HuH-7.5 (cell line): Measurements from ENCODE around the gene PFN3.
A peak's percentile ranks its signal among the peaks of the same experiment; 100 is the strongest.
"Not testable (repeated sequence)": the region's sequence is repeated elsewhere in the genome, so short reads cannot be mapped to it uniquely, and the experiment has no call there.

Source experiments
- DNase-seq: peaks from one replicate; pipeline ENCODE4 v3.0.0; 2011; ENCODE audit warnings: low spot score

Gene PFN3

DNA sequence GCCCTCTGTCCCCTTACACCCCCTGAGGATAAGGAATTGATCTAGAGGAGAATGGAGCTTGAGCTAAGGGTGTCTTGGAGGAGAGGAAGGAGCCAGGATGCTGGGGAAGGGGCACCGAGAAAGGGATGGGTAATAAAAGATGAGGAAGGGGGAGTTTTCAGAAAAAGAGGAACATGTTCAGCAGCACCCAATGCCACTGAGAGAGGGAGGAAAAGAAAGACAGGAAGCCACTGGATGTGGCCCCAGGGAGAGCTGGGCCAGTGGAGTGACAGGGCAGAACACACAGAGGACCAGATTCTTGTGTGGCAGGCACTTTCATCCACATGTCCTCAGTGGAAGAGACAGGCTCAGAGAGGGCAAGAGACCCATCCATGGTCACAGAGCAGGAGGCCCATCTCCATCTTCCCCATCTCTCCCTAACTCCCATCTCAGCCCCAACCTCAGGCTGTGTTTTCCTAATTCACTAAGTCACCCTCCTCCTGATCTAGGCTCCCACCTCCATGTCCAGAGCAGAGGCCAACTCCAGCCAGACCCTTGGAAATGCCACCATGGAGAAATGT, 7.2 kb downstream of the PFN3 start:
- no peak for DNase-seq

DNA sequence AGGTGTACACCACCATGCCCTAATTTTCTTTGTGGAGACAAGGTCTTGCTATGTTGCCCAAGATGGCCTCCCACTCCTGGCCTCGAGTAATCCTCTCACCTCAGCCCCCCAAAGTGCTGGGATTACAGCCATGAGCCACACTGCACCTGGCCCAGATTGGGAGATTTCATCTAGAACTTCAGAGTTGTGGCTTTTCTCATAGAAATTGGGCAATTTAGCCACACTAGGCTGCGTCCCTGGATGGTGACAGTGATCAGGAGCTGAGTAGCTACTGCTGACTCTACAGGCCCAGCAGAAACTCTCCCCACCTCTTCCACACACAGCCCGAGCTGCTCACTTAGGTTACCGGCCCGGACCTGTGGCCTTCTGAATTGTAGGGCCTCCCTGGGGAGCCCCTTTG, 7.7 kb downstream of the PFN3 start:
- DNase-seq = no peak

GRCh38 chr5:177390363-177391300, 9.8 kb downstream of the PFN3 start:
- peak; percentile 99 for DNase-seq

DNA sequence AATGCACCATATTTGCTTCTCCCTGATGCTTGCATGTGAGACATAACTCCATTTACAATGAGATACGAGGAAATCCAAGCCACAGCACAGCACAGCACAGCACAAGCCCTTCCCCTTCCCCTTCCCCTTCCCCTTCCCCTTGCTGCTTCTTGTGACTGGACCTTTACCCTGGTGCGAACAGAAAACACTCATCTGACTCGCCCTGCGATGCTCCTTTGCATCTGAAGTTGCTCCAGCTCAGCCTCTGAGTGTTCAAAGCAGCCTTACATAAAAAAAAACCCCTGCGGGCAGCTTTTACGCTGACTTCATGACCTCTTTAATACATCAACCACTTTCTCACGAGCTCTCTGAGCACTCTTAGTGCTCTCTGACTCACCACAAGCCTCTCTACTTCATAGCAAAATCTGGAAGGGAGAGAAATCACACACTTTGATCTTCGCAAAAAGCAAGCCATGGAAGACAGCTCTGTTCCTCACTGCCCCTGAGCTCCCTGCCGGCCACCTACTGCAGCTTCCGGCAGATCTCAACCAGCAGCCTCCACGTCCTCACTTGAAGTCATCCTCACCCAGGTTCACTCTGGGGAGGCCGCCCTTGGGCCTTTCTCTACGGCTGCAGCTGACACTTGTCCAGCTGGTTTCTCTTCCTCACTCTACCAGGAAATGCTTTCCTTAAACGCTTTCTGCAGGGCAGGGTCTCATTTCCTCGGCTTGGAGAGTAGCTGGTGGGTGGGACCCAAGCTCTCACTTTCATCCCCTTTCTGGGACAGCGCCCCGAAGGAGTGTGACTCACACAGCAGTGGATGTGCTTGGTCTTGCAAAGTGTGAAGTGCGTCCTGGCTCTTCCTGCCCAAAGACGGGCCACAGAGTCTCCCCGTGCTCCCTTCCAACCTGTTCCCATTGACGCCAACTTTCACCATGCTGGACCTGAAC, 11.0 kb downstream of the PFN3 start:
- DNase-seq = no peak

GRCh38 chr5:177388521-177389052, 11.9 kb downstream of the PFN3 start:
- no peak for DNase-seq

DNA sequence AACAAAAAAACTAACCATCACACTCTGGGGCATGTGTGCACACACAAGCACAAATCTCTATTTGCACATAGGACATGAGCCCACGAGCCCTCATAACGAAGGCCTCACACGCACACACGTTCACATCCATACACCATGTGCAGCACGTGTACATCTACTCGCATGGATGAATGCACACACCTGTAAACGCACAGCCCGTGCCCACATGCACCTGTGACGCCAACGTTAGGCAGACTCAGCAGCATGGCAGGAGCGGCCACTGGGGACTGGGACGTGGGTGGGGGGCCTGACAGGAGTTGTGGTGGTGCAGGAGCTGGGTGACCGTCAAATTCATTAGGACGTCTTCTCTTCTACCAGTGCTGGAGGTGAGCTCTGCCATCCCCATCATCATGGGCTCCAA, 13.1 kb downstream of the PFN3 start:
- no peak for DNase-seq

DNA sequence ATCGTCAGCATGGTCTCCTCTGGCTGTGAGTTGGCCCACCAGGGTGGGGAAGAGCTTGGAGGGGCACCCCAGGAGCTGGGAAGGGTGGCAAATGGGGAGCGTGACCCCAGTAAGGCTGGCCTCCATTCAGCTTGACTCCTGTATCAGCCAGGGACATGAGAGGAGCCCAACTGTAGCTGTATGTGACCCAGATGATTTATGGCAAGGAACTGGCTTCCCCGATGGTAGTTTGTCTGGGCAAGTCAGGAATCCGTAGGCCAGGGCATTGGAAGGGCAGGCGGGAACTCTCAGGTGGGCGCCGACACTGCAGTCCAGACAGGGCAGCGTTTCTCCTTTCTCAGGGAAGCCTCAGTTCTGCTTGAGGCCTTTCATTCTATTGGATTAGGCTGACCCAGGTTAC, 13.9 kb downstream of the PFN3 start:
- DNase-seq = no peak

- DNase-seq = no peak
Observed at GRCh38 chr5:177385720-177386119, 14.7 kb downstream of the PFN3 start.

- no peak for DNase-seq
Observed at GRCh38 chr5:177384134-177384533, 16.3 kb downstream of the PFN3 start, which contains the start of gene SLC34A1. SLC34A1 (plus strand) TSS chr5:177384434; CDS start chr5:177385742, 1,308 bp downstream.

GRCh38 chr5:177383181-177383580, 17.3 kb downstream of the PFN3 start:
- no peak for DNase-seq

GRCh38 chr5:177382423-177383029, 17.9 kb downstream of the PFN3 start:
- DNase-seq = no peak

GRCh38 chr5:177380805-177381126, 19.7 kb downstream of the PFN3 start:
- no peak for DNase-seq

DNA sequence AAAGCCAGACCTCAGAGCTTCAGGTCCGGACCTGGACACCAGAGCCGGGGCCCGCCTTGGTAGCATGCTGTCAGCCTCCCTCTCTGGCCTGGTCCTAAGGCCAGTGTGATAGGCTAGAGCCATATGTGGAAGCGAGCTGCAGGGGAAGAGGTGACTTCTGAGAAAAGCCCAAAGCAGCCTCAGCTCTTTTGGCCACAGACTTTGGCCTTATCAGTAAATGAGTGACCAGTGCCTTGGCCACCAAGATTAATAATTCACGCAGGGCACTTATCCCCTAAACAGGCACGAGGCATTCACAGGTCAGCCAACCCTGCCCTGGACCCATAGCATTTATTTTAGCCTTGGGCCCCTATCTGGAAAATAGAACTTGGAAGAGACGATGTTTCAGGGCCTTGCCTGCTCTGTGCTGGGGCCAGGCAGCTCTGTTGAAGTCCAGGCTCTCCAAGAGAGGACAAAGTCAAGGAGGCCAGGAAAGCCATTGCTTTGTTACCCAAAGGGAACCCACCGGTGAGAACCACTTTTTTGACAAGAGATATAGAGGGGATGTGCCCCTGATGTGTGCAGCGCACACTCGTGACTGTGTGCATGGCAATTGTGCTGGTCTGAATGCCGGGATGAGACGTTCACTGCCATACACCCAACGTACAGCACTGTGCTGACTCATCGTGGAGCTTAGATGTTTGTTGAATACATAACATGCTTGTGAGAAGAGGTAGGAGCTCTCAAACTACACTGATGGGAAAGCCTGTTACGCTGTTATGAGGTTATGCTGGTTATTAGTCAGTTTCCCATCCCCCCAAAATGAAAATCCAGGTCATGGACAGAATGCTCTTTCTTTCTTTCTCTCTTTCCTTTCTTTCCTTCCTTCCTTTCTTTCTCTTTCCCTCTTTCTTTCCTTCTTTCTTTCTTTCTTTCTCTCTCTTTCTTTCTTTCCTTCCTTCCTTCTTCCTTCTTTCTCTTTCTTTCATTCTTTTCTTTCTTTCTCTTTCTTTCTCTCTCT, 21.3 kb downstream of the PFN3 start:
- peak; percentile 78 for DNase-seq

GRCh38 chr5:177377851-177378776, 22.3 kb downstream of the PFN3 start:
- DNase-seq = no peak

DNA sequence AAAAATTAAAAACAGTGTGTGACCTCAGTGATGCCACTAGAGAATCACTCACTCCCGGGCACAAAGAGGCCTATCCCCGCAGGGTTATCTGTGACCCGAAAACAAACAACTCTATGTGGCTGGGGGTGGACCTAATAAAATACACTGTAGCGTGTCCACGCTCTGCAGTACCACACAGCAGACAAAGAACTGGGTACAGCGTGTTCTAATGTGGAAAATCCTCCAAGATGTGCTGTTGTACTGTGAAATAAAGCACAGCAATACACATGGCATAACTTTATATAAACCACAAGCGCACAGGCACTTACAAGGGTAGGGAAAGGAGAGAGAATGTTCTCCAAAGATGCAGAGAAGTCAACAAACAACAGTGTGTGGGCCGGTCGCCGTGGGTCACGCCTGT, 24.4 kb downstream of the PFN3 start:
- no peak for DNase-seq

DNA sequence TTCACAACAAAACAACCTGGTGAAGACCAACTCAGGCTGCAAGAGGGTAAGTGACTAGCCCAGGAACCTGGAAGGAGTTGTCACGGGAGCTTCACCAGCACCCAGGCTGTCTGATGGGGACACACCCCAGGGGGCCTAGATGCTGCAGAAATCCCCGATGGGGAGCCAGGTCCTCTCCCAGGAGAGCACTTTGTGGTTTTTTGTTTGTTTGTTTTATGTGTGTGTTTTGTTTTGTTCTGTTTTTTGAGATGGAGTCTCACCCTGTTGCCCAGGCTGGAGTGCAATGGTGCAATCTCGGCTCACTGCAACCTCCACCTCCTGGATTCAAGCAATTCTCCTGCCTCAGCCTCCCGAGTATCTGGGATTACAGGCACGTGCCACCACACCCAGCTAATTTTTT, 24.9 kb downstream of the PFN3 start:
- not testable (repeated sequence) for DNase-seq

DNA sequence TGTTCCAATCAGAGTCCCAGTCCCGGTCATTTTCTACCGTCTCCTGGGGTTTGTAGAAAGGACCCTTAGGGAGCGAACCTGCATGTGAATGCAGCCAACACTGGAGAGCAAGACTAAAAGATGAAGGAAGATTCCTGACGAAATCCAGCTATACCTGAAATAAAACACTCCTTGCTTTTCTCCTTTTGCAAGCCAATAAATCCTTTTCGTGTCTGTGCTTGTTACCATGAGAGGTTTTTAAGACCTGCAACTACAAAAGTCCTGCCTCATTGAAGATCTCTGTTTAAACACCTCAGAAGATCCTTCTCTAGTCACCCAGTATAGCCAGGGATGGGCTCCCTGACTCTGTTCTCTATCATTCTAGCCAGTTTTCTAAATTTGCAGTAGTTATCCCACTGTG, 26.2 kb downstream of the PFN3 start:
- no peak for DNase-seq

- DNase-seq = no peak
Observed at GRCh38 chr5:177373806-177374205, 26.7 kb downstream of the PFN3 start.

GRCh38 chr5:177372910-177373309, 27.6 kb downstream of the PFN3 start:
- no peak for DNase-seq
